ENCODE measurements around the gene AGO3. TPM values are rescaled to one million over a fixed set of nuclear protein-coding genes. Genes with fewer than 3 reads are reported as not detected.

AGO3 gene
- total and polyA plus RNA-seq, 10 of the 15 experiments (the other 5 are each of a cell fraction or from before 2014, with no cell fraction given) = 3.9 to 35.2 (median 12.5) TPM

GRCh38 chr1:35899941-35900340 lies 31.0 kb upstream of the AGO3 start:
- FAIRE-seq (no peak), ATAC-seq (peak; percentile 30; the same call in 1 of the 3 replicates), DNase-seq (ENCODE audit: low read depth, low spot score) (no peak)
- no peak overlapping the region for H3K4me3 ChIP-seq
- ChIA-PET RAD21 (ENCODE audit: unreplicated experiment) (no interaction called here), CTCF (interaction anchor here (1.1 kb wide), 2 partner anchors 18 to 187 kb away, joined by 3 read pairs; no protein-coding TSS in a partner anchor), SMC1A (ENCODE audit: uncharacterized antibody, unreplicated experiment) (no interaction called here), POLR2A (no interaction called here)
- no peak overlapping the region for H3K4me2 ChIP-seq (ENCODE audit: control insufficient read depth, insufficient read depth)
- H4K20me1 ChIP-seq (ENCODE audit: control insufficient read depth, insufficient read depth) = no peaks in the 10 kb centered on the region
- intact Hi-C loops (cut with micrococcal nuclease; ENCODE audit: unreplicated experiment) (no loop called here), in situ Hi-C loops (cut with MboI) (no loop called here)
- no peak overlapping the region for H2AFZ ChIP-seq (ENCODE audit: control insufficient read depth, low read depth, low read length)
- no peaks in the 10 kb centered on the region for H3K9me3 ChIP-seq (replicated peaks; ENCODE audit: control insufficient read depth, insufficient read depth, low read length)
- H3K36me3 ChIP-seq (ENCODE audit: control insufficient read depth in 2 of 2, insufficient read depth in 2 of 2, low read length in 1 of 2) = peaks cover 4 to 9% of the 10 kb centered on the region in 2 experiments
- no peaks in the 10 kb centered on the region for H3K4me1 ChIP-seq (ENCODE audit: control insufficient read depth, insufficient read depth, low read length)
- BruUV-seq (replicated peaks) = no TSS peak
- H3K79me2 ChIP-seq (ENCODE audit: control insufficient read depth, insufficient read depth, low read length) = no peaks in the 10 kb centered on the region
- TF ChIP-seq CUX1 (IDR thresholded peaks at IDR 0.05; ENCODE audit: insufficient replicate concordance, low read depth, low read length) (no peak), CTCF (IDR thresholded peaks at IDR 0.05 in 2 of 3, conservative IDR thresholded peaks at IDR 0.05 in 1 of 3; ENCODE audit: control insufficient read depth in 2 of 3, extremely low read depth in 1 of 3, insufficient read depth in 1 of 3, low read depth in 3 of 3, low read length in 3 of 3) (peak in 2 of 3 experiments; percentile 29; a peak in 2 of 6 replicates), RAD21 (IDR thresholded peaks at IDR 0.05; ENCODE audit: insufficient read depth, low read depth, low read length) (peak; percentile 43)
- no peak overlapping the region for H3K9ac ChIP-seq (ENCODE audit: control insufficient read depth, insufficient read depth, low read length)
- no peaks in the 10 kb centered on the region for H3K27me3 ChIP-seq (replicated peaks in 1 of 2; ENCODE audit: control insufficient read depth in 2 of 2, insufficient read depth in 2 of 2, low read length in 1 of 2)
- no peak overlapping the region for H3K27ac ChIP-seq (ENCODE audit: control insufficient read depth, insufficient read depth)
